Lower leg skin (tissue), 4 donors: ENCODE data around the gene ACTMAP. TPM values are rescaled to one million over a fixed set of nuclear protein-coding genes. Genes with fewer than 3 reads are reported as not detected.

Experiments
- DNase-seq, 2 donors: peaks; one replicate each; pipeline ENCODE4 v3.0.0-alpha.2; 2019; ENCODE audit warnings: low spot score in 2 of 2
- H3K4me3 ChIP-seq: fragments of 200-600 bp; sonication (generic); 2 replicates; pipeline ENCODE4 v1.5.1; 2017; ENCODE audit warnings: mild to moderate bottlenecking, low read depth; ENCODE audit not compliant: poor library complexity, severe bottlenecking
- CTCF ChIP-seq, 3 donors: fragments of 450-650 bp; IDR thresholded peaks; one replicate each; pipeline ENCODE4 v1.5.1; 2016; ENCODE audit warnings: antibody characterized with exemption in 3 of 3, mild to moderate bottlenecking in 3 of 3, moderate library complexity in 2 of 3
- POLR2A ChIP-seq, 2 donors: fragments of 450-650 bp; IDR thresholded peaks; one replicate each; pipeline ENCODE4 v1.6.1; 2016 to 2017; ENCODE audit warnings: antibody characterized with exemption in 2 of 2, mild to moderate bottlenecking in 1 of 2, moderate library complexity in 1 of 2
- WGBS, 2 donors: methylation state at CpG; one replicate each; pipeline ENCODE4 v1.1.5; 2018; 5-methylcytosine and 5-hydroxymethylcytosine counted together
- intact Hi-C: fragments of 100-400 bp; cut with DNase I; formaldehyde crosslinking; loops from one replicate; pipeline ENCODE4 v1.15.0; 2023; ENCODE audit warnings: low total_unique reads
- total RNA-seq, 4 donors: library from RNA; depleted of rRNA; stranded (reverse); fragments of >200 nt; gene quantifications; one replicate each; pipeline ENCODE4 v1.1.0, GENCODE V29; 2016

Gene ACTMAP
- total RNA-seq, 4 donors from 2014 or later = 4.1 to 8.5 (median 4.6) TPM

DNA sequence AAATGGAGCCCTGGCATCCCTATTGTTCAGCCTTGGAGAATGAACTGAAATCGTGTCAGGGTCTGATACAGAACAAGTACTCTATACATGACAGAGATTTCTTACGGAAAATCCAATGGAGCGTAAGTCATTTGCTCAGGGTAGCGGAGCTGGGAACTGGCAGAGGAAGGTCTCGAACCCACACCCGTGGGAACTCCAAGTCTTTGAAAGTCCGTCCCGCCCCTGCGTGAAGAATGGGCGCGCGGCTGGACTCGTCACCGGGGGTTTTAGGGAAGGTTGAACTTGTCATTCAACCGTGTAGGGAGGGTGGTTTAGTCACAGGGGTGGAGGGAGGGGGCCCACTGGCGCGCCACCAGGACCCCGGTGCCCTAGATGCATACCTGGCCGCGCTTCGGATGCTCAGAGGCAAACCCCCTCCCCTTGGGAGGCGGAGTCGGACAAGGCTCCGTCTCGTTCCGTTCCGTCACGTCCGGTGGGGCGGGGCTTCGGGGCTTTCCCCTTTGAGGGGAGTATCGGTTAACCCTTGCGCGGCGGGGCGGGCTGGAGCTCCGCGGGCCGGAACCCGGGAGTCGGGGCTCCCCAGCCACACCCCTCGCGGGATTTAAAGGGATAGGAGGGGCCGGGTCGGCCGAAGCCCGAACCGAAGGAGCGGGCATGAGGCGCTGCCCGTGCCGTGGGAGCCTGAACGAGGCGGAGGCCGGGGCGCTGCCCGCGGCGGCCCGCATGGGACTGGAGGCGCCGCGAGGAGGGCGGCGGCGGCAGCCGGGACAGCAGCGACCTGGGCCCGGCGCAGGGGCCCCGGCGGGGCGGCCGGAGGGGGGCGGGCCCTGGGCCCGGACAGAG, 33.6 kb downstream of the ACTMAP start, which contains the start of the genes COQ8B and ITPKC:
TSS of gene COQ8B (minus strand) at position 405 of the 843 bp plus-strand sequence. CDS start 2,254 bp downstream, outside the sequence.
TSS of gene ITPKC (plus strand) at position 631 of the 843 bp plus-strand sequence. CDS start at position 655, 24 bp downstream.
- peak; percentile 99 to 100 for DNase-seq
- intact Hi-C loops = no loop called here
- peak in 1 of 2 donors; percentile 17 for TF ChIP-seq POLR2A (IDR thresholded peaks at IDR 0.05)
- TF ChIP-seq CTCF (IDR thresholded peaks at IDR 0.05) = no peak
- H3K4me3 ChIP-seq = peak within 1 kb of the TSS; percentile 79
- whole genome bisulfite sequencing, 2 donors = 0 to 1% methylated on average over 53 to 57 of the region's 76 CpGs

- peak overlapping the region; percentile 23 for H3K4me3 ChIP-seq
- intact Hi-C loops = no loop called here
- DNase-seq = peak in 1 of 2 donors; percentile 76
- 0 to 5% methylated on average over 8 of the region's 8 CpGs for WGBS, 2 donors
- no peak for TF ChIP-seq POLR2A (IDR thresholded peaks at IDR 0.05)
- TF ChIP-seq CTCF (IDR thresholded peaks at IDR 0.05) = no peak
Measured at GRCh38 chr19:40716031-40716481, 34.2 kb downstream of the ACTMAP start.

GRCh38 chr19:40714441-40715299, 35.6 kb downstream of the ACTMAP start:
- DNase-seq = peak; percentile 93 to 99
- peak overlapping the region; percentile 27 for H3K4me3 ChIP-seq
- TF ChIP-seq POLR2A (IDR thresholded peaks at IDR 0.05) (no peak), CTCF (IDR thresholded peaks at IDR 0.05) (no peak)
- intact Hi-C loops = no loop called here
- 2 to 4% methylated on average over 28 to 31 of the region's 31 CpGs for WGBS, 2 donors

GRCh38 chr19:40713939-40714338, 36.3 kb downstream of the ACTMAP start:
- no peak for DNase-seq
- 82 to 84% methylated on average over 11 of the region's 11 CpGs for WGBS, 2 donors
- TF ChIP-seq CTCF (IDR thresholded peaks at IDR 0.05) (no peak), POLR2A (IDR thresholded peaks at IDR 0.05) (no peak)
- no peak overlapping the region for H3K4me3 ChIP-seq
- intact Hi-C loops = no loop called here

GRCh38 chr19:40709817-40710216, 40.5 kb downstream of the ACTMAP start:
- TF ChIP-seq CTCF (IDR thresholded peaks at IDR 0.05) (no peak), POLR2A (IDR thresholded peaks at IDR 0.05) (no peak)
- WGBS, 2 donors = 85 to 94% methylated on average over 5 of the region's 5 CpGs
- H3K4me3 ChIP-seq = no peak overlapping the region
- intact Hi-C loops = no loop called here
- no peak for DNase-seq
